Heart right ventricle (tissue), 16 donors: Measurements from ENCODE around the gene WDR18. TPM values are rescaled to one million over a fixed set of nuclear protein-coding genes. Genes with fewer than 3 reads are reported as not detected.
"Not testable (repeated sequence)": the region's sequence is repeated elsewhere in the genome, so short reads cannot be mapped to it uniquely, and the experiment has no call there.

Experiments
- ATAC-seq, 8 donors: fragments of 200-7000 bp; cut with Tn5 transposase; one replicate each; pipeline ENCODE4 v1.9.1; 2020; ENCODE audit warnings: mild to moderate bottlenecking in 8 of 8, moderate library complexity in 8 of 8, moderate number of reproducible peaks in 1 of 8
- DNase-seq, 2 donors: peaks; one replicate each; pipeline ENCODE4 v3.0.0-alpha.2; 2020
- H3K27ac ChIP-seq, 10 donors: fragments of 200-600 bp; sonication (generic) in 2 of 10; one replicate each; pipeline versions ENCODE4 v1.5.0 to v1.8.0; 2020 to 2022; ENCODE audit warnings: mild to moderate bottlenecking in 3 of 10
- H3K27me3 ChIP-seq, 7 donors: fragments of 200-600 bp; one replicate each; pipeline ENCODE4 v1.8.0; 2021 to 2022; ENCODE audit warnings: mild to moderate bottlenecking in 2 of 7
- H3K36me3 ChIP-seq, 9 donors: fragments of 200-600 bp; sonication (generic) in 1 of 9; one replicate each; pipeline versions ENCODE4 v1.5.0 to v1.8.0; 2020 to 2022; ENCODE audit warnings: mild to moderate bottlenecking in 2 of 9
- H3K4me1 ChIP-seq, 9 donors: fragments of 200-600 bp; sonication (generic) in 1 of 9; one replicate each; pipeline versions ENCODE4 v1.5.0 to v1.8.0; 2020 to 2022; ENCODE audit warnings: mild to moderate bottlenecking in 4 of 9
- H3K4me3 ChIP-seq, 10 donors: fragments of 200-600 bp; sonication (generic) in 2 of 10; one replicate each; pipeline versions ENCODE4 v1.5.0 to v1.8.0; 2020 to 2022; ENCODE audit warnings: mild to moderate bottlenecking in 7 of 10, moderate library complexity in 2 of 10
- H3K9me3 ChIP-seq, 11 donors: fragments of 200-600 bp in 10 of 11; sonication (generic) in 2 of 11; one replicate each; pipeline versions ENCODE4 v1.5.0 to v1.8.0; 2013 to 2022; ENCODE audit warnings: mild to moderate bottlenecking in 2 of 11, control low read depth in 1 of 11, moderate library complexity in 1 of 11
- CTCF ChIP-seq, 9 donors: fragments of 200-600 bp; sonication (generic) in 2 of 9; IDR thresholded peaks; one replicate each; pipeline versions ENCODE4 v1.5.0 to v1.8.0; 2021 to 2022; ENCODE audit warnings: antibody characterized with exemption in 9 of 9, mild to moderate bottlenecking in 5 of 9, moderate library complexity in 1 of 9
- WGBS, 2 donors: extraction: QIAGEN DNeasy Blood & Tissue Kit; methylation state at CpG; one replicate each; pipeline ENCODE4 v1.1.7; 2013; ENCODE audit warnings: inconsistent platforms in 1 of 2; 5-methylcytosine and 5-hydroxymethylcytosine counted together
- intact Hi-C, 10 donors: fragments of 100-400 bp; cut with DNase I; formaldehyde crosslinking; loops; one replicate each; pipeline versions ENCODE4 v1.11.1 to v1.14.2; 2022
- polyA plus RNA-seq, 2 donors: library from polyadenylated mRNA; stranded (reverse); fragments of 200-250 nt; gene quantifications; one replicate each; pipeline ENCODE4 v1.2.3, GENCODE V29; 2013
- total RNA-seq, 10 donors: library from RNA; stranded (reverse); fragmentation: NEBNext Ultra II Directional in 3 of 10; extraction: Animal tissue kit (Norgen Biotek cat#: 25700) in 3 of 10; gene quantifications; one replicate each; pipeline versions ENCODE4 v1.2.1 to v1.2.4, GENCODE V29; 2021 to 2023
- donor health status: Arrhythmogenic right ventricular cardiomyopathy.
- donor health status: ischemic (EF 13 %, LVEDD 7.1; RV severe dilation, severe dysfunction).
- donor health status: healthy with polysubstance abuse.
- donor health status: DM: no; HTN: yes; CAD: no.
- donor health status: DM: no; HTN: no; CAD: no.
- donor health status: ischemic (EF 25% LVEDD 6.9; RV normal size, moderate dysfunction).
- donor health status: ischemic (EF 25% LVEDD 5.7; RV mildly dilated, moderate dysfunction).
- donor health status: healthy.
- donor health status: DM: yes; HTN: yes; CAD: no.
- donor health status: Ischemic cardiomyopathy.
- donor health status: ischemic (EF 35%, LVEDD 5.7; RV mildly dilated, moderate dysfunction).
- donor health status: nonischemic (EF 11% LVEDD 7.7; RV severe dilation, severe dysfunction).
- donor health status: DM: yes; HTN: yes; CAD: no.
- donor health status: PGD.
- donor health status: ischemic (EF 29% LVEDD 5.4; RV normal size, mild dysfunction).
- donor health status: nonischemic (EF 23%, LVEDD 6.1; RV moderate dilation, normal function).

Gene WDR18
- total and polyA plus RNA-seq, 12 donors = 17.3 to 66.4 (median 21.0) TPM

- H3K9me3 ChIP-seq = no peaks in the 10 kb centered on the region
- no peaks in the 10 kb centered on the region for H3K27me3 ChIP-seq
- no peak for ATAC-seq
- H3K36me3 ChIP-seq = peaks cover 0 to 8% (median 0%) of the 10 kb centered on the region in 9 donors
- no peak overlapping the region for H3K27ac ChIP-seq
- no peak for DNase-seq
- TF ChIP-seq CTCF (IDR thresholded peaks at IDR 0.05) = no peak
- intact Hi-C loops = no loop called here
- peaks cover 0 to 24% (median 6%) of the 10 kb centered on the region in 9 donors for H3K4me1 ChIP-seq
- no peak overlapping the region for H3K4me3 ChIP-seq
- 79 to 80% methylated on average over 43 of the region's 43 CpGs for WGBS, 2 donors
Measured at GRCh38 chr19:954672-955494, 29.3 kb upstream of the WDR18 start.

GRCh38 chr19:955803-956765 lies 28.1 kb upstream of the WDR18 start:
- DNase-seq (no peak), ATAC-seq (no peak)
- Histone ChIP-seq H3K27me3 (no peaks in the 10 kb centered on the region), H3K4me3 (no peak overlapping the region), H3K27ac (no peak overlapping the region), H3K9me3 (no peaks in the 10 kb centered on the region), H3K4me1 (peaks cover 0 to 24% (median 6%) of the 10 kb centered on the region in 9 donors), H3K36me3 (peaks cover 0 to 15% (median 0%) of the 10 kb centered on the region in 9 donors)
- 87 to 88% methylated on average over 55 of the region's 55 CpGs for WGBS, 2 donors
- TF ChIP-seq CTCF (IDR thresholded peaks at IDR 0.05) = no peak
- intact Hi-C loops = no loop called here

GRCh38 chr19:956766-957440 lies 27.2 kb upstream of the WDR18 start:
- no peak overlapping the region for H3K4me3 ChIP-seq
- WGBS, 2 donors = 60 to 72% methylated on average over 27 of the region's 27 CpGs
- no peak overlapping the region for H3K27ac ChIP-seq
- TF ChIP-seq CTCF (IDR thresholded peaks at IDR 0.05) = no peak
- intact Hi-C loops = no loop called here
- H3K9me3 ChIP-seq = no peaks in the 10 kb centered on the region
- H3K27me3 ChIP-seq = no peaks in the 10 kb centered on the region
- DNase-seq = no peak
- peaks cover 0 to 17% (median 6%) of the 10 kb centered on the region in 9 donors for H3K4me1 ChIP-seq
- peaks cover 0 to 17% (median 0%) of the 10 kb centered on the region in 9 donors for H3K36me3 ChIP-seq
- ATAC-seq = no peak

- H3K4me1 ChIP-seq = peaks cover 0 to 11% (median 5%) of the 10 kb centered on the region in 9 donors
- DNase-seq, ATAC-seq, H3K27me3 ChIP-seq, H3K4me3 ChIP-seq, intact Hi-C loops, H3K27ac ChIP-seq, H3K9me3 ChIP-seq: not testable (repeated sequence)
- H3K36me3 ChIP-seq = peaks cover 0 to 17% (median 0%) of the 10 kb centered on the region in 9 donors
- 96 to 97% methylated on average over 9 of the region's 9 CpGs for WGBS, 2 donors
Measured at GRCh38 chr19:957578-957977, 26.6 kb upstream of the WDR18 start.
